WI38 (cell line): ENCODE results near the gene RPL18.

ENCODE experiments used
- H3K4me3 ChIP-seq: 2 replicates; pipeline ENCODE4 v1.5.1; 2011; ENCODE audit warnings: low read depth, mild to moderate bottlenecking, control low read depth, low read length
- CTCF ChIP-seq: IDR thresholded peaks from 2 replicates; pipeline ENCODE4 v1.5.1; 2012; ENCODE audit warnings: low read depth, mild to moderate bottlenecking, control low read depth, low read length

The RPL18 gene

DNA sequence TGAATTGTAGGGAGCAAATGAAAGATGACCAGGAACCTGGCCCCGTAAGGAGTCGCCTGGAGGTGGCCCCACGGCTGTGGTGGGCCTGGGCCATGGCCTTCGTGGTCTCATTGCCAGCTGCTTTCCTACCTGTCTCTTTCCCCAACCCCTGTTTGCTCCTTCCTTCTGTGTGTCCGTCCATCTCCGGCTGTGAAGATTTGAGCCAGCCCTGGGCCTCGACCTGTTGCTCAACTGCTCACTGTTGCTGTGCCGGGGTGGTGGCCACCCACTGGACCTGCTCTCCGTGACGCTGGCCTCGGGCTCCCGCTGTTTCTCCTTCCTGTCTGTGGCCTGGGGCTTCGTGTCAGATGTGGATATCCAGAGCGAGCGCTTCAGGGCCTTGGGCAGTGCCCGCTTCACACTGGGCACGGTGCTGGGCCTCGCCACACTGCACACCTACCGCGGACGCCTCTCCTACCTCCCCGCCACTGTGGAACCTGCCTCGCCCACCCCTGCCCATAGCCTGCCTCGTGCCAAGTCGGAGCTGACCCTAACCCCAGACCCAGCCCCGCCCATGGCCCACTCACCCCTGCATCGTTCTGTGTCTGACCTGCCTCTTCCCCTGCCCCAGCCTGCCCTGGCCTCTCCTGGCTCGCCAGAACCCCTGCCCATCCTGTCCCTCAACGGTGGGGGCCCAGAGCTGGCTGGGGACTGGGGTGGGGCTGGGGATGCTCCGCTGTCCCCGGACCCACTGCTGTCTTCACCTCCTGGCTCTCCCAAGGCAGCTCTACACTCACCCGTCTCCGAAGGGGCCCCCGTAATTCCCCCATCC lies 9.7 kb upstream of the RPL18 start:
- TF ChIP-seq CTCF, result no peak
- no peak overlapping the region for H3K4me3 ChIP-seq

DNA sequence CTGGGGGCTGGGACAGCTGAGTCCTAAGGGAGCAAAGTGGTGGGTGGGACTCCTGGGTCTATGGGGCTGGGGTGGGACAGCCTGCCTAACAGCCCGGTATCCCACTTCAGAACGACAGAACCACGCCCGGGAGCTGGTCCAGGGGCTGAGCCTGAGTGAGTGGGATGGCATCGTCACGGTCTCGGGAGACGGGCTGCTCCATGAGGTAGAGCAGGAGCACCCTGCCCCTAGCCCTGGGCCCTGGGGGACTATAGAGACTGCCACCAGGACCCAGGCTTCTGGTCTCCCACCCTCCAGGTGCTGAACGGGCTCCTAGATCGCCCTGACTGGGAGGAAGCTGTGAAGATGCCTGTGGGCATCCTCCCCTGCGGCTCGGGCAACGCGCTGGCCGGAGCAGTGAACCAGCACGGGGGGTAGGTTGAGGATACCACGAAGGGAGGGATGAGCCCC lies 8.9 kb upstream of the RPL18 start:
- no peak overlapping the region for H3K4me3 ChIP-seq
- no peak for TF ChIP-seq CTCF

GRCh38 chr19:48627201-48627864 lies 8.4 kb upstream of the RPL18 start:
- TF ChIP-seq CTCF, result no peak
- H3K4me3 ChIP-seq, result no peak overlapping the region

GRCh38 chr19:48625891-48626327 lies 6.9 kb upstream of the RPL18 start:
- TF ChIP-seq CTCF, result no peak
- no peak overlapping the region for H3K4me3 ChIP-seq

- peak overlapping the region; percentile 62 for H3K4me3 ChIP-seq
- no peak for TF ChIP-seq CTCF
Measured at GRCh38 chr19:48624791-48625723, 6.1 kb upstream of the RPL18 start.

GRCh38 chr19:48624067-48624594 lies 5.2 kb upstream of the RPL18 start:
- TF ChIP-seq CTCF, result no peak
- peak overlapping the region; percentile 62 for H3K4me3 ChIP-seq
